GM18870 (cell line): ENCODE measurements around the gene BRAT1.

Experiments used
- ATAC-seq: cut with Tn5 transposase; IDR thresholded peaks from one replicate; pipeline ENCODE4 v1.9.1; 2021; ENCODE audit warnings: moderate library complexity; ENCODE audit not compliant: unreplicated experiment

The BRAT1 gene

DNA sequence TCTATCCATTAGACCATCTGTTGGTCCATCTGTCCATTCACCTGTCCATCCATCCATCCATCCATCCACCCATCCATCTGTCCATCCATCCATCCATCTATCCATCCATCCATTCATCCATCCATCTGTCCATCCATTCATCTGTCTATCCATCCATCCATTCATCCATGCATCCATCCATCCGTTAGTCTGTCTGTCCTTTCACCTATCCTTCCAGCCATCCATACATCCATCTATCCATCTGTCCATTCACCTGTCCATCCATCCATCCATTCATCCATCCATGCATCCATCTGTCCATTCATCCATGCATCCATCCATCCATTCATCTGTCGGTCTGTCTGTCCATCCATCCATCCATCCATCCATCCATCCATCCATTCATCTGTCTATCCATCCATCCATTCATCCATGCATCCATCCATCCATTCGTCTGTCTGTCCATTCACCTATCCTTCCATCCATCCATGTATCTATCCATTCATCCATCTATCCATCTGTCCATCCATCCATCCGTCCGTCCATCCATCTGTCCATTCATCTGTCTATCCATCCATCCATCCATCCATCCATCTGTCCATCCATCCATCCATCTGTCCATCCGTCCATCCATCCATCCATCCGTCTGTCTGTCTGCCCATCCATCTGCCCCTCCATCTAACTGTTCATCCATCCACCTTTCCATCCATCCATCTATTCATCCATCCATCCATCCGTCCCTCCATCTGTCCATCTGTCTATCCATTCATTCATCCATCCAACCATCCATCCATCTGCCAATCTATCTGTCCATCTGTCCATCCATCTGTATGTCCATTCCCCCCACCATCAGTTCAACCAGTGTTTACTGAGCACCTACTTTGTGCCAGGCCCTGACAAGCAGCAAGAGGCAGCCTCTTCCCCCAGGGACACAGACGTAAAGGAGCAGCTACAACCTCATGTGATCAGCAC, 40.6 kb downstream of the BRAT1 start:
- ATAC-seq: no peak

DNA sequence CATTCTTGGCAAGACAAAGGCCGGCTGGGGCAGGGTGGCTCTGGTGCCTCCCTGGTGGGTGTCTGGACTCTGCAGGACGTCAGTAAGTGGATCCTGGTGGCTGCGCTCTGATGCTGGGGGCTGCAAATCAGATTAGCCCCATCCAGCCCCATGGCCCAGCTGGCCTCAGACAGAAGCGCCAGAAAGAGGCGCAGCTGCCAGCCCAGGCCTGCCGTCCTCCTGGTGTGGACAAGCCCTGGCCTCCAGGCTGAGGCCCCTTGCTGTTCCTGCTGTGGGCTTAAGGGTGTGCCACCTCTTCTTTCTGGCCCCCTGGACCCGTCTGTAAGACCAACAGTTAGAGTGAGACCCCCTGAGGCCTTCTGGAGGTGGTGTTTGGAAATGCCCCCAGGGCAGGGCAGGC, 41.6 kb downstream of the BRAT1 start:
- no peak for ATAC-seq

DNA sequence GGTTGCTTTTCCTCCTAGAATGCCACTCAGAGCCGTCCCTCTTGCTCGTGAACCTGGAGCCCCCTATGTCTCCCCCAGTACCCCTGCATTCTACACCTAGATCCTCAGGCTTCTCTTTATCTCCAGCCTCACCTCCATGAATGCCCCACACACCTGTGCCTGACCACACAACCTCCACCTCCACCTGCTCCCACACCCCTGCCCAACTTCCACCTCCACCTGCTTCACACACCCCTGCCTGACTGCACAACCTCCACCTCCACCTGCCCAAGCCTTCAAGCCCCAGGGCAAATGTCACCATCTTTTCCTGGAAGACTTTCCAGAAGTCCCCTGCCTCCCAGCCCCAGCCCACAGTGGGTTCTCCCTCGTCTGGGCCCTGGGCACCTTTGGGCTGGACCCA, 42.6 kb downstream of the BRAT1 start:
- no peak for ATAC-seq

DNA sequence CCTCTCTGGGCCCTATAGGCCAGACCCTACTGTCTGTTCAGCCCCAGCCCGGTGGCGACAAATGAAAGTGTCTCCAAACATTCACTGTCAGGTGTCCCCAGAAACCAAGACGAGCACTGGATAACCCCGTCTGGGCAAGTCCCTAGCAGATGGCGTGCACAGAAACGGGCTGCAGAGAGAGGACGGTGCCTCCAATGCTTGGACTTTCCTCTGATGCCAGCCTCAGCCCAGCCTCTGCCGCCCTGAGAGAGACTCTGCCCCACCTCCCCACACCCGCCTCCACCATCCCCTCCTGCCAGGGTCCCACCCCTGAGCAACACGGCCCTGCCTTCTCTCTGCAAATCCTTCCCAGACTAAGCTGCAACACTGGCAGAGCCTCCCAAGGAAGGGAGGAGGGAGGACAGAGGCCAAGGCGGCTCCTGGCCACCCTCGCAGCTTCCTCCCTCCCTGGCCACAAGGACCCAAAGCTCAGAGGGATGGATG, 43.1 kb downstream of the BRAT1 start:
- ATAC-seq: no peak

DNA sequence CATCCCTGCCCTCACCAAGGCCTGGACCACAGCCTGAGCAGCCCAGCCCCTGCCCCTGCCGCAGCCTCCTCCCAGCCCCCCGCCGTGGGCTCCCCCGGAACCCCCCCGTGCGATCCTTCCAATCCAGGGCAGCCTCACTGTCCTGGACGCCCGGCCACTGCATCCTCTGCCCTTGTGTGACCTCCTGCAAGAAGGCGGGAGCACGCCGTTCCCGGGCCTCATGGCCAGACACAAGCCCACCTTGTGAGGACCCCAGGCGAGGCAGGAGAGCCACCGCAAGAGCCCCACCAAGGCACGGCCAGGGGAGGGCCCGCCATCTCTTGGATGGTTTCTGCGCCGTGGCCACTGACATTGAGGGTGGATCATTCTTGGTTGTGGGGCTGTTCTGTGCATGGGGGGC, 43.6 kb downstream of the BRAT1 start:
- no peak for ATAC-seq

DNA sequence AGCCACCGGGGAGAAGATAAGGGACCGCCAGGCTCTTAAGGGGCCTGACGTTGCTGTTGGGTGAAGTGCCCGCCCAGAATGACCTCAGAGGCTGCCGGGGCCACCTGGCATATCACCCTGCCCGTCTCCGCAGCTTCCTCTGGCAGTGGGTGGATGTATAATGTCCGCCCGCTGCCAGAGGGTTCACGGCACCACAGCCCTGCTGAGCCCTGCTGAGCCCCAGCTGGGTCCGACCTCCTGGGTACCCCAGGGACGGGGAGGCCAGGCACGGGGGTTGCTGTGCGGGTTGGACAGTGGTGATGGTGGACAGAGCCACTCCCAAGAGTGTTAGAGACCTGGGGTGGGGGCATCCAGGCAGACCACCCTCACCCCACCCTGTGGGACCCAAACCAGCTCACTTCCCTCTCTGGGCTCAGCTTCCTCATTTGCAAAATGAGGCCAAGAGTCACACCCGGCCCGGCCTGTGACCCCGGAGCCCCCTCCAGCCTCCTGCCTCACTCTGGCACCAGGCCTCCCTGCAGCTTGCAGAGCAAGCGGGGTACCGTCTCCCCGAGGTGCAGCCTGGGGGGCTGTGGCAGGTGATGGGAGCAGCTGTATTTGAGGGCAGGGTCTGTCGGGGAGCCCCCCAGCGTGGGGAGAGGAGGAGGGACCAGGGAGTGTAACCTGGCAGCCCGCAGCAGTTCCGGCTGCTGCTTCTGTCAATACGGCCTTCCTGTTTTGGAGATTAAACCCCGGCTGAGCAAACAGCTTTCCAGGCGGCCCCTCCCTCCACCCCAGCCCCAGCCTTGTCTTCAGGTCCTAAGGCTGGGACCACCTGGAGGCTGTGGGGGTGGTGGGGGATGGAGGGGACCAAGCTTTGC, 44.2 kb downstream of the BRAT1 start:
- no peak for ATAC-seq

DNA sequence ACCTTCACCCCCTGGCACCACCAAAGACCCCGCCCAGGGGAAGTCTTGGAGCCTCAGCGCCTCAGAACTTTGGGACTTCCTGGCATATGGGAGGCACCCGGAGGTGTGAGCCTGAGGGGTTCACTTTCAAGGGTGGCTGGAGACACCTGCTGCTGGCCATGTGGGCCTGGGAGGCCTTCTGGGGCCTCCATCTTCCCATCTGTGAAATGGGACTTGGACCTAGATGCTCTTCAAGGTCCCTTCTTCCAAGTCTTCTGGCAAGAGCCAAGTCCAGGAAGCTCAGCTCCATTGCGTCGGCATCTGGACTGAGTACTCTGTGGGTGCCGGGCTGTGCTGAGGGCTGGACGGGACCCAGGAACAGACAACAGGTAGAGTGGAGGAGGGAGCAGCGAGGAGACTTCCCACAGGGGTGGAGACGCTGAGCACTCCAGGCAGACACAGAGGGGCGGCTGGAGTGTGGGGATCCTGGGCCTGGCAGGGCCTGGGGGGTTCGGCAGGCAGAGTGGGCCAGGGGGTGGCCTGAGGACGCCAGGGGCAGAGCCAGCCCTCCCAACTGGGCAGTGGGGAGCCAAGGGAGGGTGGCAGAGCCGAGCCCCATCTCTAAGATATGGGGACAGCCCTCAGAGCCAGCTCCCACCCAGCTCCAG, 45.1 kb downstream of the BRAT1 start:
- ATAC-seq: no peak

DNA sequence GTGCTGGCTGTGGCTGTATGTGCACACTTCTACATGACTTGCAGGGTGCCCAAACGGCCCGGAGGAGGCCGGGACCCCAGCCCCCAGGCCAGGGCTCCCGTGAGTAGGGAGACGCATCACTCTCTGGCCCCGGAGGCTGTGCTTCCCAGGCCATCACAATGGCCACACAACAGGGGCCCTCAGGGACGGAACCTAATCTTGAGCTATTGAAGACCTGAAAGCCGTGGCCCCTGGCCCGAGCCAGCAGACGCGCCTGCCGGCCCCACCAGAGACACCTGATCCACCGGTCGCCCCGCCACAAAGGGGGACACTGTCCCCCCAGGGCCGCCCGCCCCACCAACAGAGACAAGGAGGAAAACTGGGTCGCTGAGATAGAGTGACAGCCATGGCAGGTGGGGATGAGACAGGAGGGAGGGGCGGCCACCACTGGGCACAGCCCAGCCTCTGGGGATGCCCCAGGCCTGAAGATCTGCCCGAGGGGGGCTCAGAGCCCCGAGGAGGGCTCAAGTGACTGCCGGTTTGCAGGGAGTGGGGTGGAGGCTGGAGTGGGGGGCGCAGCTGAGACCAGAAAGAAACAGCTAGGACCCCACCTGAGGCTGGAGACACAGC, 45.9 kb downstream of the BRAT1 start:
- ATAC-seq: no peak

DNA sequence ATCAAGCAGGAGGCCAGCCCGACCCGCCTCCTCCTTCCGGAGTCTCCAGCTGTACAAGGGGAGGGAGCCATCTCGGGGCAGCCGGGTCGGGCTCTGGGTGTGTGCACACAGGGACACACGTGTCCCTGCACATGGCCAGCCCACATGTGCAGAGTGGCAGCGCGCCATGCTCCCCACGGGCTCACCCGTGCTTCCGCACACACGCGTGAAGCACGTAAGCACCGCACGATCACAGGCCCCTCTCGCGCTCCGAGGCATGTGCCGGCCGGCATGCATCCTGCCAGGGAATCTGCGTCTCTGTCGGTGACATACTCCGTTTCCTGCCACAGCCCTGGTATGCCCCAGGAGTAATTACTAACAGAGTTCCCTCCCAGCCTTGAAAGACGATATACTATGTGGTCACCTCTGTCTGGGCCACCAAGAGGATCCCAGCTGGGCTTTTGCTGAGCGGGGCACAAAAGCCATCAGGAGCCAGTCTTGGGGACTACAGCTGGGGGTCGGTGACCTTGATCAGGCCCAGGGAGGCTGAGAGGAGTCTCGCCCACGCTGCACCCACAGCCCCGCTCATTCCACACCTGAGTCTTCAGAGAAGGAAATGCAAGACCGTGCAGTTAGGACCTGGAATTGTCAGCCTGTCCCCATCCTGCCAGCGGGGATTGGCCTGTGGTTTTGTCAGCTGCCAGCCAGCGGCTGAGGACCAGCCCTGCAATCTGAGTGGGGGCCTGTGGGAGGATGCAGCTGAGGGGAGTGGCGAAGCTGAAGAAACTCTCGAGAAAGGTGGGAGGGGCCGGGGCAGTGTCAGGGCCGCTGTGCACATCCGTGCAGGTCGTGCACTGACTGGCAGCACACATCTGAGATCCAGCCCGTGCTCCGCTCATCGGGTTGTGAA, 46.8 kb downstream of the BRAT1 start:
- ATAC-seq: no peak

DNA sequence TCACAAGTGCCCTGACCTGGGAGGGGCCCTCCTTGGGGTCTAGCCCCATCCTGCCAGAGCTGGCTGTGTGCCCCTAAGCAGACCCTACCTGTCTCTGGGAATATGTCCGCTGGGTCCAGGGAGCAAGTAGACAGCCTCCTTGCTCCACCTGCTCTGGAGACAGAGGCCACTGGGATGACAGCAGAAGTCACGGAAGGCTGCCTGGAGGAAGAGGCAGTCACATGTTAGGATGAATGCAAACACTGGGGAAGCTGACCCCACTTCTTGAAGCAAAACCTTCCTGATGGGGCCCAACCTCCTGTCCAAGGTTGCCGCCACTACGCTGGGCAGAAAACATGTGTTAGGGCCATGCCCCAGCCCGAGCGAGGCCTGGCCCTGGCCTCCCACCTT, 47.4 kb downstream of the BRAT1 start:
- ATAC-seq: no peak

DNA sequence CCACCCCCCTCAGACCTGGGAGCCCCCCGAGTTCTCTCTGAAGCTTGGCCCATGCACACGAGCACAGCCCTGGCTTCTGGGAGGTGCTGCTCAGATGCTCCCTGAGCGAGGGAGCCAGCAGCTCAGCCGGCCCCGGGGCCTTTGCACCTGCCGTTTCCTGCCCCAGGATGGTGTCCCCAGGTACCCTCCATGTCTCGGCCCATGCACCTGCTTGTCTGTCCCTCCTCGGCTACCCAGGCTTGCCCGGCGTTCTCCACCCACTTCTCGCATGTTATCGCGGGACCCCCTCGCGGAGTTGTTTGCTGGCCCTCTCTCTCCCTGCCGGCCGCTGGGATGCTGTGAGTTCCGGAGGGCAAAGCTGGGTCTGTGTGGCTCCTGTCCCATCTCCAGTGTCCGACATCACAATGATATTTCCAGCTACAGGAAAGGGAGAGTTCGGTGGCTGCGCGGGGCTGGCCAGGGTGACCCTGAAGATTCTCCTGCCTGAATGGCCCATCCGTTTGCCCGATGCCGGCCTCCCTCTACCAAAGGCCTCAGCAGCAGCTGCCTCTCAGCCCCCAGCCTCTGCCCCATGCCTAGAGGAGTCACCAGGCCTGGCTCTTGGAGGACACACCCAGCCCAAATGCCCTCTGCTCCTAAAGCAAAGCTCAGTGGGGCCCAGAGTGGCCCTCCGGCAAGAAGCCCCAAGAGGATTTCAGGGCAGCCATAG, 48.0 kb downstream of the BRAT1 start:
- no peak for ATAC-seq

DNA sequence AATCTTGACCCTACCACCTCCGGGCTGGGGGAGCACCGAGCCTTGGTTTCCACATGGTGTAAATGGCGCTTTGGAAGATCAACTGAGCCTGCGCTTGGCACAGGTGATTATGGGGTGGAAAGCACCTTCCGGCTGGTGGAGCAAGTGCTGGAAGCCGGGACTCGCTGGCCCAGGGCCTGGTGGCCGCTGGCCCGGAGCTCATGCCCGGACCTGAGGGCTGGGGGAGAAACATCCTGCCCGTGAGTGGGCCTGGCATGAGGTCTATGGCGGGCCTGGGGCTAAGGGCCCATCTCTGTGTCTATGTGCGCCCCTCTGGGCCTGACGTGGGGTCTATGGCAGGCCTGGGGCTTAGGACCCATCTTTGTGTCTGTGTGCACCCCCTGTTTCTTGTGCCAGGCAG, 49.9 kb downstream of the BRAT1 start:
- ATAC-seq: no peak

DNA sequence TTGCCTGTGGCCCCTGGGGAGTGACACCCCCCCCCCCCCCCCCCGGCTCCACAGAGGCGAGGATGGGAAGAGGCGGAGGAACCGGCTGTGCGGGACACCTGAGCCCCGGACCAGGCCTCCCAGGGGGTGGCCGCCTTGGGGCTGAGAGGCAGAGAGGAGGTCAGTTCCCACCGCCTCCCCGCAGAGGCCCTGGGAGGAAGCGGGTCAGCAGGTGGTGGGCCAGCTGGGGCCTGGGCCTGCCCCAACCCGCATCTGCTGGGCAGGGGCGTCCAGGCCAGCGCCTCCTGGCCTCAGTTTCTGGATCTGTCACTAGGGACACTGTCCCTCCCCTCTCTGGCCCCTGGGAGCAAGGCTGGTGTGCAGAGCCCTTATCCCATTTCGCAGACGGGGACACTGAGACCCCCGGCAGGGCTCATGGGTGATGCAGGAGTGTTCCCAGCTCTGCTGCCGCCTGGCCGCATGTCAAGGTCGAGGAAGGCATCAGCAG, 50.4 kb downstream of the BRAT1 start:
- no peak for ATAC-seq

DNA sequence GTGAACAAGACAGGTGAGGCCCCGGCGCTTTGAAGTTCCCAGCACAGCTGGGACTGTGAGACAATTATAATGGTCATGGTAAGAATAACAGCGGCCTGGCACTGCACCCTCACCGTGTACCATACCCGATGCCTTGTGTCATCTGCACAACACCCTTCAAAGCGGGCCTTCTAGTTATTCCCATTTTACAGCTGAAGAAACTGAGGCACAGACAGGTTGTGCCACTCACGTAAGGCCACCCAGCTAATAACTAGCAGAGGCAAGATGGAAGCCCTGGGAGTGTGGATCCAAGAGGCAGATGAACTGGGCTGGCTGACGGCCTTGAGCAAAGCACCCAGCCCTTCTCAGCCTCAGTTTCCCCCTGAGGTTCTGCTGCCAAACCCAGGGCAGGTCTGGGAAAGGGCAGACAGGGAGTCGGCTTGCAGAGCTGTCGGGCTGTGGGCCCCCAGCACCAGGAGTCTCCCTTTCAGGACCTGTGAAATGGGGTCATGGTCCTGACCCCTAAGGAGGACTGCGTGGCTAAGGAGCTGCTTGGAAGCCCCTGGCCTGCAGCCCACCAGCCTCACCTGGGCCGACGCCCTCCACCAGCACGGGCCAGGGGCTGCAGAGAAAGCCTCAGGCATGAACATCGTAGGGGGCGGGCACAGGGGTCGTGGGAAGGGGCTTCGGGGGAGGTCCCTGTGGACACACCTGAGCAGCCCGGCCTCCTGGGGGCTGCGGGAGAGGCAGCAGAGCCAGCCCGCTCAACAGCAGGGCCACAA, 51.0 kb downstream of the BRAT1 start:
- ATAC-seq: no peak

DNA sequence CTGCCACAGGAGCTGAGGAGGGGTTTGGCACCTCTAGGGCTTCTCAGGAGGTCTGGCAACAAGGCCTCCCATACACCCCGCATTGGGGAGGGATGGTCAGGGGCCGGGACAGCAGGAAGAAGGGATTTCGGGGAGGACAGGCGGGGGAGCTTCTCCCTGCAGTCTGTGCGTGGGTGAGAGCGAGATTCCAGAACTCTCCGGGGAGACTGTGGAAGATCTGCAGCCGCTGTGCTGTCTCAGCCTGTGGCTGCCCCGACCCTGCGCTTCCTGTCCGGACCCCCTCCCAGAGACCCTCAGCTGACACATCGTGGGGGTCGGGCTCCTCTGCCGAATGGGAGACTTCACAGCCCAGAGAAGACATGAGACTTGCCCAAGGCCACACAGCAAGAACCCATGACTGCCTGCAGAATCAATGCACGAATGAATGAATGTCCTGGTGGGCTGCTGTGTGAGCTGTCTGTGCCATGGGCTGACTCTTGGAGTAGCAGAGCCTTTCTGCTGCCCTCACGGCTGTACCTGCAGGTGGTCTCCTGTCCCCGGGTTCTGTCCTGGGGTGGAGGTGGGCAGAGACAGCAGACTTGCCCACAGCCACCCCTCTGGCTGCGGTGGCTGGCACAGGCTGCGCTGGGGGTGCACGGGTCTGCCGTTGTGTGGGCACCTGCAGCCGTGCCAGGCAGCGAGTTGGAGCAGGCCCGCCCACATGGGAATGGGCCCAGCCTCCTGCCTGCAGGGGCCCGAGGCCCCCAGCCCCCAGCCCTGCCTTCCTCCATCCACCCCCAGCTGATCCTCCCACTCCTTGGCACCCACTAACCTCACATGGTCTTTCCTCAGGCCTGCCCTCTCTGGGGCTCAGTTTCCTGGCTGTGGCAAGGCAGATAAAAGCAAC, 52.0 kb downstream of the BRAT1 start:
- ATAC-seq: no peak

DNA sequence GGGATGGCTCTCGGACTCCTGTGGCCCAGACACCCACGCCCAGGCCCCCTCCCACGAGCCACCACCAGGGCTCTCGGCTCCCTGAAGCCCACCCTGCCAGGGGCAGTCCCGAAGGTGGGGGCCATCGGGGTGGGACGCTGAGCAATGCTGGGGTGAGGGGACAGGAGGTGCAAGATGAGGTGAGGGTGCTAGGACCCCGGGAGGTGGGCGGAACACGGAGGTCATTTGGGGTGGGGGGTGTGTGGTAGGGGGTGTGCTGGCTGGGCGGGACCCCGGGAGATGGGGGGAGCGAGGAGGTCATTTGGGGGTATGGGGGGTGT, 52.7 kb downstream of the BRAT1 start:
- ATAC-seq: no peak

DNA sequence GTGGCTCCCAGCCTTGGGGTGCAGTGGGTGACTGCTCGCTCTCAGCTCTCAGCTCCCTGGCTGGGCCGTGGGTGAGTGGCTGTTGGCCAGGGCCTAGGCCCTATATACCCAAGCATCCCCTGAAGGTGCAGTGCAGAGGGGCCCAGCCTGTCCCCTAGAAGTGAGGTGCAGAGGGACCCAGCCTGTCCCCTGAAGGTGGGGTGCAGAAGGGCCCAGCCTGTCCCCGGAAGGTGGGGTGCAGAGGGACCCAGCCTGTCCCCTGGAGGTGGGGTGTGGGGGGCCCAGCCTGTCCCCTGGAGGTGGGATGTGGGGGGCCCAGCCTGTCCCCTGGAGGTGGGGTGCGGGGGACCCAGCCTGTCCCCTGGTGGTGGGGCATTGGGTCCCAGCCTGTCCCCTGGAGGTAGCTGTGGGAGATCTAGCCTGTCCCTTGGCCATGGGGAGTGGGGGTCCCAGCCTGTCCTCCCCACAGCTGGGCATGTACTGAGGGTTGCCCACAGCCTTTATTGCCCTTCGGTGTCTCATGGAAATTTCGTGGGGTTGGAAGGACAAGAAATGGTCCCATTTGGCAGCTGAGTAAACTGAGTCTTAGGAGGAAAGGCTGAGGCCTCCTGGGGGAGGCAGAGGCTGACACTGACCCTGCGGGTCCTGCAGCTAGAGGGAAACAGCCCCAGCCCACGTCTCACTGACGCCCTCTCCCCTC, 53.2 kb downstream of the BRAT1 start:
- no peak for ATAC-seq
